ENCODE results near the gene ELF2.

The ELF2 gene

DNA sequence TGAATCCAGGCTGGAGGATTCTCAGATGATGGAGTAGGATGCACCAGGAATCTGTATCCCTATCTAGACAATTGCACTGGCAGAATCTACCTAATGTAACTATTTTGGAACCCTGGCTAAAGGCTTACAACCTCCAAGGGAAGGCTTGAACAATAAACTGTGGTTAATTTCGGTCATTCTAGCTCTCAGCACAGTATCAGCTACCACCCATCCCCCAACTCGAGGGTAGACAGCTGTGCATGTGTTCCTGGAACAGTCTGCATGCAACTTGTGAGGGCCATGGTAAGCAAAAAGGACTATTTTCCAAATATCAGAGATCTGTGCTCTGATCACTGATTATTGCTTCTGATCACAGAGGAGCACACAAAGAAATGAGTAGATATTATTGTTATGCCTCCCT lies 34.0 kb downstream of the ELF2 start:
- TF ChIP-seq, protein P1, sequence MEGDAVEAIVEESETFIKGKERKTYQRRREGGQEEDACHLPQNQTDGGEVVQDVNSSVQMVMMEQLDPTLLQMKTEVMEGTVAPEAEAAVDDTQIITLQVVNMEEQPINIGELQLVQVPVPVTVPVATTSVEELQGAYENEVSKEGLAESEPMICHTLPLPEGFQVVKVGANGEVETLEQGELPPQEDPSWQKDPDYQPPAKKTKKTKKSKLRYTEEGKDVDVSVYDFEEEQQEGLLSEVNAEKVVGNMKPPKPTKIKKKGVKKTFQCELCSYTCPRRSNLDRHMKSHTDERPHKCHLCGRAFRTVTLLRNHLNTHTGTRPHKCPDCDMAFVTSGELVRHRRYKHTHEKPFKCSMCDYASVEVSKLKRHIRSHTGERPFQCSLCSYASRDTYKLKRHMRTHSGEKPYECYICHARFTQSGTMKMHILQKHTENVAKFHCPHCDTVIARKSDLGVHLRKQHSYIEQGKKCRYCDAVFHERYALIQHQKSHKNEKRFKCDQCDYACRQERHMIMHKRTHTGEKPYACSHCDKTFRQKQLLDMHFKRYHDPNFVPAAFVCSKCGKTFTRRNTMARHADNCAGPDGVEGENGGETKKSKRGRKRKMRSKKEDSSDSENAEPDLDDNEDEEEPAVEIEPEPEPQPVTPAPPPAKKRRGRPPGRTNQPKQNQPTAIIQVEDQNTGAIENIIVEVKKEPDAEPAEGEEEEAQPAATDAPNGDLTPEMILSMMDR (IDR thresholded peaks at IDR 0.05; ENCODE audit: poor library complexity, severe bottlenecking): no peak
- H3K27me3 ChIP-seq (ENCODE audit: insufficient read depth, poor library complexity, severe bottlenecking): no peaks in the 10 kb centered on the region
- no peak for ATAC-seq (ENCODE audit: low read depth)
- H3K27ac ChIP-seq (ENCODE audit: poor library complexity, severe bottlenecking): no peak overlapping the region
- no peak overlapping the region for H3K4me3 ChIP-seq (ENCODE audit: severe bottlenecking)
- no peaks in the 10 kb centered on the region for H3K9me3 ChIP-seq (ENCODE audit: severe bottlenecking)
- DNase-seq (ENCODE audit: low spot score): no peak
- H3K36me3 ChIP-seq (ENCODE audit: low read depth): peaks cover 8% of the 10 kb centered on the region; the same call in 1 of the 2 replicates
- H3K4me1 ChIP-seq (ENCODE audit: insufficient read depth, poor library complexity, severe bottlenecking): peaks cover 2% of the 10 kb centered on the region

- peaks cover 16% of the 10 kb centered on the region for H3K36me3 ChIP-seq (ENCODE audit: low read depth)
- no peak overlapping the region for H3K27ac ChIP-seq (ENCODE audit: poor library complexity, severe bottlenecking)
- H3K4me3 ChIP-seq (ENCODE audit: severe bottlenecking): no peak overlapping the region
- no peak for ATAC-seq (ENCODE audit: low read depth)
- DNase-seq (ENCODE audit: low spot score): no peak
- no peaks in the 10 kb centered on the region for H3K9me3 ChIP-seq (ENCODE audit: severe bottlenecking)
- H3K27me3 ChIP-seq (ENCODE audit: insufficient read depth, poor library complexity, severe bottlenecking): no peaks in the 10 kb centered on the region
- peaks cover 2% of the 10 kb centered on the region for H3K4me1 ChIP-seq (ENCODE audit: insufficient read depth, poor library complexity, severe bottlenecking)
- TF ChIP-seq, protein P1 (IDR thresholded peaks at IDR 0.05; ENCODE audit: poor library complexity, severe bottlenecking): no peak
Observed at GRCh38 chr4:139142087-139142486, 34.9 kb downstream of the ELF2 start.

GRCh38 chr4:139137763-139138162 lies 39.3 kb downstream of the ELF2 start:
- H3K4me3 ChIP-seq (ENCODE audit: severe bottlenecking): no peak overlapping the region
- H3K4me1 ChIP-seq (ENCODE audit: insufficient read depth, poor library complexity, severe bottlenecking): no peaks in the 10 kb centered on the region
- DNase-seq (ENCODE audit: low spot score): no peak
- TF ChIP-seq, protein P1 (IDR thresholded peaks at IDR 0.05; ENCODE audit: poor library complexity, severe bottlenecking): no peak
- H3K27ac ChIP-seq (ENCODE audit: poor library complexity, severe bottlenecking): no peak overlapping the region
- ATAC-seq (ENCODE audit: low read depth): no peak
- H3K27me3 ChIP-seq (ENCODE audit: insufficient read depth, poor library complexity, severe bottlenecking): no peaks in the 10 kb centered on the region
- H3K9me3 ChIP-seq (ENCODE audit: severe bottlenecking): no peaks in the 10 kb centered on the region
- peaks cover 20% of the 10 kb centered on the region for H3K36me3 ChIP-seq (ENCODE audit: low read depth)

GRCh38 chr4:139134403-139134802 lies 42.6 kb downstream of the ELF2 start:
- DNase-seq (ENCODE audit: low spot score): no peak
- Histone ChIP-seq H3K27me3 (ENCODE audit: insufficient read depth, poor library complexity, severe bottlenecking) (no peaks in the 10 kb centered on the region), H3K36me3 (ENCODE audit: low read depth) (peaks cover 23% of the 10 kb centered on the region), H3K4me3 (ENCODE audit: severe bottlenecking) (no peak overlapping the region), H3K9me3 (ENCODE audit: severe bottlenecking) (no peaks in the 10 kb centered on the region), H3K27ac (ENCODE audit: poor library complexity, severe bottlenecking) (no peak overlapping the region), H3K4me1 (ENCODE audit: insufficient read depth, poor library complexity, severe bottlenecking) (no peaks in the 10 kb centered on the region)
- TF ChIP-seq, protein P1 (IDR thresholded peaks at IDR 0.05; ENCODE audit: poor library complexity, severe bottlenecking): no peak
- ATAC-seq (ENCODE audit: low read depth): no peak

- ATAC-seq (ENCODE audit: low read depth): no peak
- Histone ChIP-seq H3K4me3 (ENCODE audit: severe bottlenecking) (no peak overlapping the region), H3K9me3 (ENCODE audit: severe bottlenecking) (no peaks in the 10 kb centered on the region), H3K36me3 (ENCODE audit: low read depth) (peaks cover 3% of the 10 kb centered on the region; the same call in 1 of the 2 replicates), H3K27me3 (ENCODE audit: insufficient read depth, poor library complexity, severe bottlenecking) (no peaks in the 10 kb centered on the region), H3K4me1 (ENCODE audit: insufficient read depth, poor library complexity, severe bottlenecking) (no peaks in the 10 kb centered on the region), H3K27ac (ENCODE audit: poor library complexity, severe bottlenecking) (no peak overlapping the region)
- DNase-seq (ENCODE audit: low spot score): no peak
- TF ChIP-seq, protein P1 (IDR thresholded peaks at IDR 0.05; ENCODE audit: poor library complexity, severe bottlenecking): no peak
Observed at GRCh38 chr4:139131209-139131870, 45.7 kb downstream of the ELF2 start.
